NCI-H1436 treated with DMSO at 0.1 percent for 48 hours (cell line): ENCODE results near the gene CCDC57.

Source experiments
- DNase-seq: peaks from one replicate; lab custom pipeline; 2025; lab: John Stamatoyannopoulos, UW

CCDC57 gene

GRCh38 chr17:82092628-82092994, 120.0 kb downstream of the CCDC57 start:
- DNase-seq = no peak

DNA sequence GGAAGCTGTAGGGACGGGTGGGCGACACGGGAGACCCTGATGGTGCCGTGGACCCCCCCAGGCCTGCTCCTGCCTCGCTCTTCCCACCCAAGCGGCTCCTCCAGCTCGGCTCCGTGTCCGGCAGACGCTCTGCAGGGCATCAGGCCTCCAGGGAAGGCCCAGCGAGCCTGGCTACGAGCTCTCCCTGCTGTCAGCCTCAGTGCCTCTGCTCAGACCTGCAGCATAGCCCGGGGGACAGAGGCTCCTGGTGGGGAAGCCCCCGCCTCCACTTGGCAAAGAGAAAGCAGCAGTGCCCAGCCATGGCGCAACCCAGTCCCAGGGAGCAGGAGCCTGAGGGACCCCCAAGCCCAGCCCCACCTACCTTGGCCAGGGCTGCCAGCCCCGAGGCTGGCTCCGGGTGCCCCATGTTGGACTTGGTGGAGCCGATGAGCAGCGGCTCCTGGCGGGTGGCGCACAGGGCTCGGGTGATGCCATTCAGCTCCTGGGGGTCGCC, 120.5 kb downstream of the CCDC57 start:
- no peak for DNase-seq

DNA sequence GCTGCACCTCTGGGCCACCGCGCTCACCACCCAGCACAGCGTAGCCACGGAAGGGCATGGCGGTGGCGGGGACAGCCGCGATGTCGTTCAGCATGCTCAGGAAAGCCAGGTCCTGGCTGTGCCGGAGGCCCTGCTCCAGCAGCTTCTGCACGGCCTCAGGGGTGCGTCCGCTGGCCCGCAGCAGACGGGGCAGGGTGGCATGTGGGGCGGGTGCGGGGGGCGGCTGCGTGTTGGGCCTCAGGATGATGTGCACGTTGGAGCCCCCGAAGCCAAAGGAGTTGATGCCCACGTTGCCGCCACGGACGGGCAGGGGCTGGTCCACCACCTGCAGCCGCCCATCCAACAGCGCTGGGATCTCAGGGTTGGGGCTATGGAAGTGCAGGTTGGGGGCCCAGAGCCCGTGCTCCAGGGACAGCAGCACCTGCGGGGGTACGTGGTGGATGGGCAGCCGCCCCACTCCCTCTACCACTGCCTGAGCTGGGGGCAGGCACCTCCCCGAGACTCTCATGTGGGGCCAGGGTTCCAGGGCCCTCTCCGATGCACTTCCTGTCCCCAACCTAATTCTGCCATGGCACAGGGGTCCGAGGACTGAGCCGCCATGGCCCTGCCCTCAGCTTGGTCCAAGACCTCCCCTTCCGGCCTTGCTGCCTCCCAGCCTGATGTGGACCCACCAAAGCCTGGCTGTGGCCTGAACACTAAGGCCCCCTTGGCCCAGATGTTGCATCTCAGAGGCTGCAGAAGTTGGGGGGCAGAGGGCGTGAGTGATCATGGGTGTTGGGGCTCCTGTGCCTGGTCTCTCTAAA, 121.2 kb downstream of the CCDC57 start:
- no peak for DNase-seq

DNA sequence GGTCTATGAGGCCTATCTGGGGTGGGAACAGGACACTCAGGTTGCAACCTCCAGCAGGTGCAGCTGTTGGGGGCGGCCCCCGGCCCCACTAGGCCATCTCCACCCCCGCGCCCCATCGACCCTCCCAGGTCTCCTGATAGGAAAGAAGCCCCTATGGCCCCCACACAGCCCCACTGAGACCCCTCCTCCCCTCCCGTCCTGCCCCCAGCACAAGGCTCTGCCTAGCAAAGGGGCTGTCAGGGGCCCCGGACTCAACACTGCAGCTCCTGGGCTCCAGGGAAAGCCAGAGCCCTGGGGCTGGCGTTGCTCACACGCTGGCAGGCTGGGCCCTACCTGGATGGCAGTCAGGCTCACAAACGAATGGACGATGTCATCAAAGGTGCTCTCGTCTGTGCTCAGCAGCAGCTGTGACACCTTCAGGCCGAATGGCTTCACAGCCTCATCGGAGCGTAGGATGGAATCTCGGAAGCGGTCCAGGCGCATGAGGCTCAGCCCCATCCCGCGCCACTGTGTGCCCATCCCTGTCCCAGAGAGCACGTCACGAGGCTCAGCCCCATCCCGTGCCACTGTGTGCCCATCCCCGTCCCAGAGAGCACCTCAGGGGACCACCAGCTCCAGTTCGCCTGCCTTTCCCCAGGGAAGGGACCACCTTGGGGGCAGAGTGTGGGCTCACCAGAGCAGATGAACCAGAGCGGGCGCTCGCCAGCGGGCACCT, 121.9 kb downstream of the CCDC57 start:
- DNase-seq = no peak

- no peak for DNase-seq
Measured at GRCh38 chr17:82089723-82090548, 122.7 kb downstream of the CCDC57 start.

DNA sequence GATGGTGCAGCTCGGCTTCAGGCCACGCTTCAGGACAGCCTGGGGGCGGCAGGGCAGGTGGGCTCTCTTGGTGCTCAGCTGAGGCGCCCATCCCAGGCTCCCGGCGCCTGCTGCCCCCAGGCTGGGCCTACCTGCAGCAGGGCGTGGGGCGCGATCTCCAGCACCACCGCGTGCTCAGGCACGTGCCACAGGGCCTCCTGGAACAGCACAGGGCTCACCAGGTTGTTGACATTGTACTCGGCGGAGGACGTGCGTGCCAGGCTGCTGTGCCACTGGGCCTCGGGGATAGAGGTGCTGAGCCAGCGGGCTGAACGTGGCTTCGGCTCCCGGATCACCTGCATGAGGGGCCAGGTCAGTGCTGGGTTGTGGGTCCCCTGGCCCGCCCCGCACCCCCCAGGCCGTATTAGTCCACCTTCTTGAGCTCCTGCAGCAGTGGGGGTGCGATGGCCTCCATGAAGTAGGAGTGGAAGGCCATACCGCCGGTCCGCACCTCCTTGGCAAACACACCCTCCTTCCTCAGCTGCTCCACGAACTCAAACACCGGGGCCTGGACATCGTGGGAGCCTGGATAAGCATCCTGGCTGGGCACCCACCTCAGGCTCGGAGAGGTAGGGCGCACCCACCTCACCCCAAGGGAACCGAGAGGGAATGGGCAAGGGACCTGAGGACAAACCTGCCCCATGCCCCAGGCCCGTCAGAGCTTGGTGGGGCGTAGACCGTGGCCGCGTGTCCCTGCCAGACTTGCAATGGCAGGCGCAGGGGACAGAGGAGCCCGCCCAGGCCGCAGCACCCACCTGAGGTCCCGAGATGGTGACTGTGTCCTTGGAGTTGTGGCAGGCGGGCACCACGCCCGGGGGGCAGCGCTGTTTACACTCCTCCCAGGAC, 123.6 kb downstream of the CCDC57 start:
- DNase-seq = no peak

DNA sequence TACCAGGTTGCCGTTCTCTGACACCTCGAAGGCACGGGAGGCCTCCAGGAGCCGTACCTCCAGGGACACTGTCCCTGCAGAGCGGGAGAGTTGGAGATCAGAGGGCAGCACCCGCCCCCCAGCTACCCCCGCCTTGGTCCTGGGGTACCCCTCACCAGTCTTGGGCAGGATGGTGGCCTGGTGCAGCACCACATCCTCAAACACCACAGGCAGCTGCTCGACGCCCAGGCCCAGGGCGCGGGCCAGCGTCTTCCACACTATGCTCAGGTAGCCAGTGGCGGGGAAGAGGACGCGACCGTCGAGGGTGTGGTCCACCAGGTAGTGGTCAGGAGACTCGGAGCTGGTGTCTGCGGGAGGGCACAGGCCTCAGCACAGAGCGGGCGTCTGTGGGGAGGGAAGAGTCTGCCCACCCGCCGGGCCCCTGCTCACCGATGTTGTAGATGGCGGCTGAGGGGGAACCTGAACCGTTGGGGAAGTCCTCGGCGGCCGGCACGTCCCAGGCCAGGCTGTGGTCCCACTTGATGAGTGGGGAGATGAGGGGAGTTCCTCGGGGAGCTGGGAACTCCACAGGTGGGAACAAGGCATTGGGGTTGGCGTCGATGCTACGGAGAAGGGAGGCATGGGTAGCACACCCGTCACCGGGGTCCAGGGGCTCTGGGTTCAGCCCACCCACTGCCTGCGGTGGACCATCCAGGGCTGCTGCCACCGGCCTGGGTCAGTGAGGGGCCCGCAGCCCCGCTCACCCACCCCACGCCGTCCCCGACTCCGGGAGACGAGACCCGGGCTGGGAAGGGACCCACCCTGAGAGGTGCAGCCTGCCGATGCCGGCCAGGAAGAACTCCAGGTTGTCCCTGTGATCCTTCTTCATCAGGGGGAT, 124.4 kb downstream of the CCDC57 start:
- no peak for DNase-seq

DNA sequence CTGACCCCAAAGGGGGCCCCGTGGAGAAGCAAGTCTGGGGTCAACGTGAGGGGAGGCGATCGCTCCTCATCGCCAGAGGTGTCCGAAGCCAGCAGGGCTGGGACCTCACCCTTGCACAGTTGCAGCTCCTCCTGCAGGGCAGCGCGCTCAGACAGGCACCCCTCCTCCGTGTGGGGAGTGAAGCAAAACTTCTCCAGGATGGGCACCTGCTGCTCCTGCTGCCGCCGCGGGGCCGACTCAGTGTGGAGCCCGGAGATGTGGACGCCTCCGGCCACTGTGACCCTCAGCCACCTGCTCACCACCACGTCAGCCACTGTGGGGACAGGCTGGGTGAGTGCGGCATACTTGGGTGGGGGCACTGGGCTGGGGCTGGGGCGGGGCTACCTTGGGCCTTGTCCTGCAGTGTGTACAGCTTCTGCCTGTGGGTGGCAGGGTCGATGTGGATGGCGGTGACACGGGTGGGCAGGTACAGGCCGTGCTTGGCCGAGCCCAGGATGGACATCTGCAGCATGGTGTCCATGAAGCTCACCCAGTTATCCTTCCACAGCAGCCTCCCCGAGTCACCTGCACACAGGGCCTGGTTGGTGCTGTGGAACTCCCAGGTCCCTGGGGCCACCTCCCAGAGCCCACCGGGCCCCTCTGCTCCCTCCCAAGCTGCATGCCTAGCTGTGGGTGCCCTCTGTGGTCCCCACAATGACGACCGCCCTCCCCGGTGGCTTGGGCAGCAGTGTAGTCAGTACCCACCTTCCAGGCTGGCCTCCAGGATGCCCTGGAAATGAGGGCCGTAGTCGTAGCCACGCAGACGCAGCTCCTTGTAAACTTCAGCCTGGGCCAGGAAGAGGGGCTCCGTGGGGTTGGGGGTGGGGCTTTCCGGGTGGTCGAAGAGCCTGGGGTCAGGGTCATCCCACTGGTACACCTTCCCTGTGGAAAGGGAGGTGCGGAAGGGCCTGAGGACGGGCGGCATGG, 125.4 kb downstream of the CCDC57 start:
- DNase-seq = no peak

GRCh38 chr17:82085931-82086764, 126.5 kb downstream of the CCDC57 start:
- no peak for DNase-seq

DNA sequence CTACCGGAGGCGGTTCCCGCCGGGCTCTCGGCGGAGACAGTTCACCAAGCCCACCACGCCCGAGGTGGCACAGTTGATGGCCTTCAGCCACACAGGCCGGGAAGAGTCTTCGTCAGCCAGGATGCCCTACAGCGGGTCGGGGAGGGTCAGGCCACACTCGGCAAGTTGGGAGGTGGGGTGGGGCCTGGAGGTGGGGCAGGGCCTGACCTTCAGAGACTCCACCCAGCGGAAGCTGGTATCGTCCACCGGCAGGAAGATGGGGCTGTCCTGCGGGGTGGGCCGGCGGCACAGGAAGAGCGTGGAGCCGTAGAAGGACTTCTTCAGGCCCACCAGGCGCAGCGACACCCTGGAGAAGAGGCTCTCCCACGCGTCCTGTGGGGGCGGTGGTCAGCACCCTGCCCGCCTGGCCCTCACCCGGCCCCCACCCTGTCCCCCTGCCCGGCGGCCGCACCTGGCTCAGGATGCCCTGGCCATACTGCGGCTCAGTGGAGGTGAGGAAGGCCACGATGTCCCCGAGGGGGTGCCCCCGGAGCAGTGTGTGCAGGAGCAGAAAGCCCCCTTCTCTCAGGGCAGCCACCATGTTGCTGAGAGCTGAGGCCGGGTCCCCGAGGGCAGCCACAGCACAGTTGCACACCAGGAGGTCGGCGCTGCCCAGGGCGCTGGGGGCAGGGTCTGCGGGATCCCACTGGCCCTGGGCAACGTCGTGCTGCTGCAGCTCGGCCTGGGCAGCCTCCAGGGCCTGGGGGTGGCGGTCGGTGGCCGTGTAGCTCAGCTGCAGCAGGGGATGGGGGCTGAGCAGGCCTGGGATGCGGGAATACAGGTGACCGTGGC, 127.4 kb downstream of the CCDC57 start:
- DNase-seq = no peak

- DNase-seq = no peak
Measured at GRCh38 chr17:82084373-82085030, 128.1 kb downstream of the CCDC57 start.

DNA sequence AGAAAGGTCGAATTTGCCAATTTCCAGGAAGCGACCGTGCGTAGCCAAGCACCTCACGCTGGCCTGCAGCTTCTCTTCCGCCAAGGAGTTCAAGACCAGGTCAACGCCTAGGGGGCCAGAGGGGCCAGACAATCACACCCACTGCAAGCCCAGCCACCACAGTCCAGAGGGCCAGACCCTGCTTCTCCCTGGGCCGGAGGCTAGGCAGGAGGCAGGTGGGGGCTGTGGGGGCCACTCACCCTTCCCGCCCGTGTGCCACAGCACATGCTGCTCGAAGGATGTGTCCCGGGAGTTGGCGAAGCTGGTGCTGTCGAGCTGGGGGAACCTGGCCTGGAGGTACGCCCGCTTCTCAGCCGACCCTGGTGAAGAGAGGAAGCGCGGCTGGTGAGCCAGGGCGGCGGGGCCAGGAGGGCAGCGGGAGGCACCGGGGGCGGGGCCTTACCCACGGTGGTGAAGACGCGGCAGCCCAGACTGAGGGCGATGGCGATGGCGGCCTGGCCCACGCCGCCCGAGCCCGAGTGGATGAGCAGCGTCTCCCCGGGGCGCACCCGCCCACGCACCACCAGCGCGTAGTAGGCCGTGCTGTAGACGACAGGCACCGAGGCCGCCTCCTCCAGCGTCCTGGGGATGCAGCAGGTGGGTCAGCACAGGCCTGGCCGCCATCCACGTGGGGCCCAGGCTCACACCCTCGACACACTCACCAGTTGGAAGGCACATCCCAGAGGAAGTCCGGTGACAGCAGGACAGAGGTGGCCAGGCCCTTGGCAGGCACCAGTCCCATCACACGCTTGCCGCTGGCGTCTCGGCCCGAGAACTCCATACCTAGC, 128.9 kb downstream of the CCDC57 start:
- DNase-seq = no peak

- no peak for DNase-seq
Measured at GRCh38 chr17:82083009-82083408, 129.6 kb downstream of the CCDC57 start.

GRCh38 chr17:82082456-82082855, 130.2 kb downstream of the CCDC57 start:
- no peak for DNase-seq

GRCh38 chr17:82081966-82082365, 130.7 kb downstream of the CCDC57 start:
- no peak for DNase-seq

DNA sequence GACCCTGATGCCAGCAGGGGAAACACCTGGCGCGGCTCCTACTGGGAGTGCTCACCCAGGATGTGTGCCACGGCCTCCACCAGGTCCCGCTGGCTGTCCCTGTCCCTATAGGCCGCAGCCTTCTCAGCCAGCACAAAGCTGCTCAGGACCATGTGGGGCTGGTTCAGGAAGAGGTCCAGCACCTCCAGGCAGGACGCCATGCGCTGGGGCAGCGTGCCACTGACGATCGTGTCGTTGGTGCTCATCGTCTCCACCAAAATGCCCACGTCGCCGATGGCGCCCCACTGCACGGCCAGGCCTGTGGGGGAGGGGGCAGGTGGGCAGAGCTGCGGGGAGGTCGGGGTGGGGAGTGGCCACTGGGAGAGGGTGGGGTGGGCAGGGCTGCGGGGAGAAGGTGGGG, 131.1 kb downstream of the CCDC57 start:
- no peak for DNase-seq
